Glutamatergic neuron (in vitro differentiated cells): ENCODE data around the gene ANKRD60. TPM values are rescaled to one million over a fixed set of nuclear protein-coding genes. Genes with fewer than 3 reads are reported as not detected.

ENCODE experiments used
- DNase-seq: peaks from one replicate; pipeline ENCODE4 v3.0.0; 2022
- H3K27ac Mint-ChIP-seq: one replicate; pipeline ENCODE4 v1.8.0; 2020; ENCODE audit warnings: mild to moderate bottlenecking, mixed read lengths, inconsistent platforms; ENCODE audit not compliant: unreplicated experiment
- H3K27me3 Mint-ChIP-seq: one replicate; pipeline ENCODE4 v1.8.0; 2020; ENCODE audit warnings: mild to moderate bottlenecking, moderate library complexity, mixed read lengths, inconsistent platforms; ENCODE audit not compliant: unreplicated experiment
- H3K36me3 Mint-ChIP-seq: one replicate; pipeline ENCODE4 v1.8.0; 2020; ENCODE audit warnings: mild to moderate bottlenecking, mixed read lengths, inconsistent platforms; ENCODE audit not compliant: unreplicated experiment
- H3K4me1 Mint-ChIP-seq: one replicate; pipeline ENCODE4 v1.8.0; 2020; ENCODE audit warnings: mild to moderate bottlenecking, low read depth, mixed read lengths, inconsistent platforms; ENCODE audit not compliant: unreplicated experiment
- H3K4me3 Mint-ChIP-seq: one replicate; pipeline ENCODE4 v1.8.0; 2020; ENCODE audit warnings: mild to moderate bottlenecking, mixed read lengths, inconsistent platforms; ENCODE audit not compliant: unreplicated experiment
- H3K9me3 Mint-ChIP-seq: one replicate; pipeline ENCODE4 v1.8.0; 2020; ENCODE audit warnings: mild to moderate bottlenecking, moderate library complexity, mixed read lengths, inconsistent platforms; ENCODE audit not compliant: unreplicated experiment
- CTCF ChIP-seq: fragments of 200-600 bp; sonication (generic); IDR thresholded peaks from one replicate; pipeline ENCODE4 v1.5.0; 2021; ENCODE audit not compliant: partially characterized antibody, unreplicated experiment
- total RNA-seq: library from RNA; stranded (reverse); fragmentation: NEBNext Ultra II Directional; extraction: Animal tissue kit (Norgen Biotek cat#: 25700); gene quantifications from one replicate; pipeline ENCODE4 v1.2.1, GENCODE V29; 2021; ENCODE audit not compliant: unreplicated experiment

Gene ANKRD60
- total RNA-seq, 1 donor from 2014 or later = not detected

GRCh38 chr20:58184984-58185383 is 43.5 kb downstream of the ANKRD60 start:
- DNase-seq = no peak
- H3K4me3 Mint-ChIP-seq = no peak overlapping the region
- no peak for TF ChIP-seq CTCF
- H3K9me3 Mint-ChIP-seq = peaks cover 2% of the 10 kb centered on the region
- no peaks in the 10 kb centered on the region for H3K4me1 Mint-ChIP-seq
- no peak overlapping the region for H3K27ac Mint-ChIP-seq
- peaks cover 2% of the 10 kb centered on the region for H3K27me3 Mint-ChIP-seq
- H3K36me3 Mint-ChIP-seq = peaks cover 6% of the 10 kb centered on the region

DNA sequence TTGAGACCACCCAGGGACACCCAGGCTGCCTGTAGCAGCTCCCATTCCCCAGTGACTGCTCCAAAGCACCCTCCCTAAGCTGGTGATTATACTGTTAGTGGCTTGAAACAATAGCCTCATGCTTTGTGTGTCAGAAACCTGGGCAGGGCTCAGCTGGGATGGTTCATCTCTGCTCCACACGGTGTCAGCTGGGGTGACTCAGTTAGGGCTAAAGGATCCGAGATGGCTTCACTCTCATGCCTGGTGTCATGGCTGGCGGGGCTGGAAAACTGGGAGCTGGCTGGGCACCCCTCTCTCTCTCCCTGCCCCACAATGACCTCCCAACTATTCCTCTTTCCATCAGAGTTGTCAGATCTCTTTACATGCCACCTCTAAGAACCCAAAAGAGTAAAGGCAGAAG is 44.4 kb downstream of the ANKRD60 start:
- Mint-ChIP-seq H3K27me3 (peaks cover 2% of the 10 kb centered on the region), H3K36me3 (peaks cover 6% of the 10 kb centered on the region), H3K4me1 (no peaks in the 10 kb centered on the region), H3K4me3 (no peak overlapping the region), H3K27ac (no peak overlapping the region), H3K9me3 (peaks cover 2% of the 10 kb centered on the region)
- DNase-seq = no peak
- no peak for TF ChIP-seq CTCF

DNA sequence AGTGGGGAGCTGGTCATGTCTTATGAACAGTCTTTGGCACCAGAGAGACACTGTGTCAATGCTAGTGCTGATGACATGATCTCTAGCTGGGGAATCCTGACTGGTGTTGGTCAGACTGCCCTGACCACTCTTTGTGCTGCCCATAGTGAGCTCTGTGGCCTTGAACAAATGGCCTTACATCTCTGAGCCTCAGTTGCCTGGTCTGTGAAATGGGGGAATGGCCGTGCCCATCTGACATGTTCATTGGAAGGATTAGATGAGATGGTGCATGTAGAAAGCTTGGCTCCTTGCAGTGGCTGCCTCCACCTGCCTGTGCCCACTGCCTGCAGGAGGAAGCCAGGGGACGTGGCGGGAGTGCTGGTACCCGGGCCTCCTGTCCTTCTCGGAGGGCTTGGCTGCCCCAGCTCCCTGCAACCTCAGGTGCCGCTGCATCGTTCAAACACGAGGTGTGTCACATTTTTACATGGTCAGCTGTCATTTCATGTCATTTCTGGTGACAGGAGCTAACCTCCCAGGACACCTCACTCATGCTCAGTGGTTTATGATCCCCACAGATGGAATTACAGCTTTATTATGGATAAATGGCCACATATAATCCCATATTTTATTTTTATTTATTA is 45.8 kb downstream of the ANKRD60 start:
- H3K9me3 Mint-ChIP-seq = peaks cover 4% of the 10 kb centered on the region
- no peak for TF ChIP-seq CTCF
- H3K4me3 Mint-ChIP-seq = no peak overlapping the region
- peaks cover 2% of the 10 kb centered on the region for H3K4me1 Mint-ChIP-seq
- peaks cover 6% of the 10 kb centered on the region for H3K36me3 Mint-ChIP-seq
- DNase-seq = no peak
- H3K27ac Mint-ChIP-seq = no peak overlapping the region
- H3K27me3 Mint-ChIP-seq = peaks cover 5% of the 10 kb centered on the region

- peaks cover 5% of the 10 kb centered on the region for H3K27me3 Mint-ChIP-seq
- peak overlapping the region; percentile 64 for H3K4me3 Mint-ChIP-seq
Measured at GRCh38 chr20:58179432-58180099, 48.9 kb downstream of the ANKRD60 start.

More at GRCh38 chr20:58179432-58180099, 48.9 kb downstream of the ANKRD60 start:
- peak; percentile 100 for TF ChIP-seq CTCF
- peaks cover 4% of the 10 kb centered on the region for H3K36me3 Mint-ChIP-seq
- H3K27ac Mint-ChIP-seq = no peak overlapping the region
- H3K9me3 Mint-ChIP-seq = peaks cover 3% of the 10 kb centered on the region
- H3K4me1 Mint-ChIP-seq = peaks cover 3% of the 10 kb centered on the region
- peak; percentile 81 for DNase-seq
